Activated CD8-positive, alpha-beta T cell treated with anti-CD3 and anti-CD28 coated beads, Interleukin-2, amount 10 ng/mL, durations not matched to agents 7 days and 5 days (primary cell): ENCODE data around the gene FBXL2. TPM values are rescaled to one million over a fixed set of nuclear protein-coding genes. Genes with fewer than 3 reads are reported as not detected.
A peak's percentile ranks its signal among the peaks of the same experiment; 100 is the strongest.

Experiments used
- ATAC-seq: fragments of 150-1000 bp; cut with Tn5 transposase; one replicate; pipeline ENCODE4 v1.10.0; 2021; ENCODE audit warnings: moderate library complexity
- CTCF ChIA-PET: fragments of 350-600 bp; sonication (Branson Sonifier 250); formaldehyde crosslinking; loops from one replicate; lab custom pipeline; 2021; ENCODE audit warnings: antibody characterized with exemption; lab: Charles Lee
- POLR2A ChIA-PET: fragments of 350-600 bp; sonication (Branson Sonifier 250); formaldehyde crosslinking; loops from one replicate; lab custom pipeline; 2021; ENCODE audit warnings: antibody characterized with exemption; lab: Charles Lee
- DNase-seq: peaks from one replicate; pipeline ENCODE4 v3.0.0-alpha.2; 2020
- H3K27ac Mint-ChIP-seq: one replicate; pipeline ENCODE4 v1.8.0; 2021; ENCODE audit warnings: mild to moderate bottlenecking, mixed read lengths
- H3K27me3 Mint-ChIP-seq: one replicate; pipeline ENCODE4 v1.8.0; 2021; ENCODE audit warnings: low read depth, mixed read lengths
- H3K36me3 Mint-ChIP-seq: one replicate; pipeline ENCODE4 v1.8.0; 2021; ENCODE audit warnings: low read depth, mixed read lengths
- H3K4me1 Mint-ChIP-seq: one replicate; pipeline ENCODE4 v1.8.0; 2021; ENCODE audit warnings: low read depth, mixed read lengths
- H3K4me3 Mint-ChIP-seq: one replicate; pipeline ENCODE4 v1.8.0; 2021; ENCODE audit warnings: mild to moderate bottlenecking, mixed read lengths
- H3K9me3 Mint-ChIP-seq: one replicate; pipeline ENCODE4 v1.8.0; 2022; ENCODE audit warnings: mixed read lengths; ENCODE audit not compliant: insufficient read depth
- total RNA-seq, 2 experiments: library from RNA; stranded (reverse); gene quantifications; one replicate each; pipeline ENCODE4 v1.2.3, GENCODE V29; 2021

The FBXL2 gene, protein sequence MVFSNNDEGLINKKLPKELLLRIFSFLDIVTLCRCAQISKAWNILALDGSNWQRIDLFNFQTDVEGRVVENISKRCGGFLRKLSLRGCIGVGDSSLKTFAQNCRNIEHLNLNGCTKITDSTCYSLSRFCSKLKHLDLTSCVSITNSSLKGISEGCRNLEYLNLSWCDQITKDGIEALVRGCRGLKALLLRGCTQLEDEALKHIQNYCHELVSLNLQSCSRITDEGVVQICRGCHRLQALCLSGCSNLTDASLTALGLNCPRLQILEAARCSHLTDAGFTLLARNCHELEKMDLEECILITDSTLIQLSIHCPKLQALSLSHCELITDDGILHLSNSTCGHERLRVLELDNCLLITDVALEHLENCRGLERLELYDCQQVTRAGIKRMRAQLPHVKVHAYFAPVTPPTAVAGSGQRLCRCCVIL
- not detected for total RNA-seq

DNA sequence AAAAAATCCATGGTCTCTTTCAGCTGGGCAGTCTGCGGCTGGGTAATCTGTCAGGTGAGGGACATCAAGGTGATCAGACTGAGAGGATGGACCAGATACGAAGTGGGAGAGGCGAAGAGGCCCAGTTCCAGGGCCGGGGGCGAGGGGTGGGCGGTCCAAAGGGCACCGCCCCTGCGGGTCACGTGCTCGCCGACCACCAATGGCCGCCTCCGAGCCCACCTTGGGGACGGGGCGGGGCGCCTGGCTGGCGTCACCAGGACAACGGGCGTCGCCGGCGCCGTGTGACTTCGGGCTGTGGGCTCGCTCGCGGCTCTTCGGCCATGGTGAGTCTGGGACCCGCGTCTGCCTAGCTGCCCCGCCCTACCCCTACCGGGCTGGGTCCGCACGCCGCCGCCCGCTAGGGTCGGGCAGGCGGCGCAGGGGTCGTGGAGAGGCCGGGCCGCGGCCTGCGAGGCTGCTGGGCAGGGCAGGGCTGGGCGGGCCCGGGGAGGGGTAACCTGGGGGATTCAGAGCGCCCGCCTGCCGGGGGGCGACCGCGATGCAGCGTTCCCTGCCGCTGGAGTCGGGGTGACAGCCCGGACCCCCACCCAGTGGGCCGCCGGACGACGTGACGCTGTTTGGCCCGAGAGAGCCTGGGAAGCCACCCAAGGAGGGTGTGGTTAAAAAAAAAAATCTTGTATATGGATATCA lies at the start of gene FBXL2:
Gene FBXL2 (plus strand): TSS at position 250 of the 690 bp plus-strand sequence. CDS start 71 bp downstream, at position 321.
- Mint-ChIP-seq H3K27me3 (peaks cover 26% of the 10 kb centered on the region), H3K36me3 (no peaks in the 10 kb centered on the region), H3K4me1 (no peaks in the 10 kb centered on the region), H3K27ac (no peak within 1 kb of the TSS), H3K9me3 (no peaks in the 10 kb centered on the region), H3K4me3 (peak within 1 kb of the TSS; percentile 42)
- ATAC-seq: peak; percentile 74
- peak; percentile 26 for DNase-seq
- POLR2A ChIA-PET: no interaction called here
- CTCF ChIA-PET: no interaction called here

DNA sequence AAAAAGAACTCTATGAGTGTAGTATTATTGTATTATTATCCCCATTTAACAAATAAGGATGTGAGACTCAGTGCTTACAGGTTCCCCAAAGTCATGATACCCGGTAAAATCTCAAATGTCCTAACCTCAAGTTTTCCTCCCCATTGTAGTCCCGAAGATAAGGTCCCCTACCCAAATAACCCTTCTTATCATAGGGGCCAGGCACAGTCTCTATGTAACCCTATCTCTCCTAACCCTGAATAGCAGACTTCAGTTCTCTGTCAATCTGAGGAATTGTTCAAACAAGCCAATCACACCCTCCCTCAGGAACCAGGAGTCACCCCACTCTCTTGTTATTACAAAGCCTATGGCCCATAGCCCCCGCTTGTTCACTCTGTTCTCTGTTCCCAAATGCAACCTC lies 48.2 kb upstream of the FBXL2 start:
- H3K4me1 Mint-ChIP-seq: no peaks in the 10 kb centered on the region
- ChIA-PET POLR2A (no interaction called here), CTCF (no interaction called here)
- no peak overlapping the region for H3K27ac Mint-ChIP-seq
- H3K9me3 Mint-ChIP-seq: no peaks in the 10 kb centered on the region
- no peaks in the 10 kb centered on the region for H3K36me3 Mint-ChIP-seq
- H3K27me3 Mint-ChIP-seq: peaks cover 15% of the 10 kb centered on the region
- no peak overlapping the region for H3K4me3 Mint-ChIP-seq
- no peak for DNase-seq
- ATAC-seq: no peak

DNA sequence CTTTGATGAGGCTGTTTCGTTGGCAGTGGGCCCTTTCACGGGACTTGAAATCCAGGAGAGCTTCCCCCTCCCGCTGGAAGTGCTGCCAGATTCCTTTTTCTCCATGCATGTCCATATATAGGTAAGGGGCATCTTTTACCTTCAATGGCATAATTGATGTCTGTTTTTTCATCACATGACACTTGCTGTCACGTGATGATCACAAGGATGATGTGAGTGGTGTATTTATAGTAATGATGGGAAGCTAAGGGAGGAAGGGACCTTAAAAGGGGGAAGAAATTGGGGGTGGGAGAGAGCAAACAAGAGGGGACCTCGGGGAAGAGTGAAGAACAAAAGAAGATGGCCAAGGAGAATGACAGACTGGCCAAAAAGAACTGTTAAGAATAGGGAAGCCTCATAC lies 47.3 kb upstream of the FBXL2 start:
- Mint-ChIP-seq H3K9me3 (no peaks in the 10 kb centered on the region), H3K4me1 (no peaks in the 10 kb centered on the region), H3K27me3 (peaks cover 12% of the 10 kb centered on the region), H3K4me3 (no peak overlapping the region), H3K27ac (no peak overlapping the region), H3K36me3 (no peaks in the 10 kb centered on the region)
- CTCF ChIA-PET: no interaction called here
- POLR2A ChIA-PET: no interaction called here
- DNase-seq (no peak), ATAC-seq (no peak)

DNA sequence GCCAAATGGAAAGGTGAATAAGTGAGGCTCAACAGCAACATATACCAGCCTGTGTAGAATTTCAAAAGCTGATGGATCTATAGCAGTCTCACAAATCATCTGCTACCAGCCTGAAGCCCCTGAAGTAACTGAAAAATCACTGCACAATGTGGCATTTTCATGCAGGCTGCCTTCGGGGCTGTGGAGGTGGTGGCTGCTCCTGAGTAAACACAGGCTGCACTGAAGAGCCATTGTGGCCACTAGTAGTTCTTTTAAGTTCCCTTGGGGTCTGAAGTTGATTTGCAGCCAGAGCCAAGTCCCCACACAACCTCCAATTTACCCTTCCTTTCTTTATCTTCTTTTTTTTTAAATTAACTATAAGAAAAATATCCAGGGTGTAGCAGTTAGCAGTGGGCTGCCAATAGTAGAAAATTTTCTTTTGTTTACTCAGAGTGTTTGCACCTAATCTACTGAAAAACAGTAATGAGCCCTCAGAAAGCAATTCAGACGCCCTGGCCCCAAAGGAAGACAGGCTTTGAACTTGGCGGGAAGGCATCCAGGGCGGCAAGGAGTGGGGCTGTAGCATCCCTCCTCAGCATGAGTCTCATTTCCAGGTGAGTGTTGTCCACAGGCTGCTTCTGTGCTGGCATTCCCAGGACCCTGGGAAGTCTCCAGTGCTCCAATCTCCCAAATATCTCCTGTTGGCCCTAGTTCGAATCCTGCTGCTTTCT lies 45.3 kb upstream of the FBXL2 start:
- no peak for ATAC-seq
- Mint-ChIP-seq H3K4me3 (no peak overlapping the region), H3K27me3 (peaks cover 13% of the 10 kb centered on the region), H3K9me3 (no peaks in the 10 kb centered on the region), H3K4me1 (no peaks in the 10 kb centered on the region), H3K36me3 (no peaks in the 10 kb centered on the region), H3K27ac (no peak overlapping the region)
- POLR2A ChIA-PET: no interaction called here
- CTCF ChIA-PET: no interaction called here
- no peak for DNase-seq

DNA sequence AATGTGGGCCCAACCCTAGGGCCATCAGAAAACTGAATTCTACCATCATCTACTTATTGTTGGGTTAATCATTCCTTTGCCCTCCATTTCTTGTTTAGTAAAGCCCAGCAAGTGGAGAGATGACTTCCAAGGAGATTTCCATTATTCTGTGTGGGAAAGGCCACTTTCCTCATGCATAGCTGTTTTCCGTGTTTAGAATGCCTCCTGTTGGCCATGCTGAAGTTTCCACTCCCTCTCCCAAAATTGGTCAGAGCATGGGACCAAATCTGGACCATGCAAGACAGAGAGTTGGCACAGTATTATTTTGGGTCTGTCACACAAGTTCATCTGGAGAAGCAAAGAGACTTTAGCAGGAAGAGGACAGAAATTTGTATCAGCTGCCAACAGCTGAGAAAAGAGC lies 43.4 kb upstream of the FBXL2 start:
- no peaks in the 10 kb centered on the region for H3K36me3 Mint-ChIP-seq
- no peak overlapping the region for H3K27ac Mint-ChIP-seq
- ChIA-PET POLR2A (no interaction called here), CTCF (interaction anchor here (1.3 kb wide), 1 partner anchor 102 kb away, joined by 5 read pairs; no protein-coding TSS in a partner anchor)
- ATAC-seq: no peak
- H3K4me1 Mint-ChIP-seq: no peaks in the 10 kb centered on the region
- no peak for DNase-seq
- no peak overlapping the region for H3K4me3 Mint-ChIP-seq
- H3K9me3 Mint-ChIP-seq: no peaks in the 10 kb centered on the region
- peaks cover 11% of the 10 kb centered on the region for H3K27me3 Mint-ChIP-seq

DNA sequence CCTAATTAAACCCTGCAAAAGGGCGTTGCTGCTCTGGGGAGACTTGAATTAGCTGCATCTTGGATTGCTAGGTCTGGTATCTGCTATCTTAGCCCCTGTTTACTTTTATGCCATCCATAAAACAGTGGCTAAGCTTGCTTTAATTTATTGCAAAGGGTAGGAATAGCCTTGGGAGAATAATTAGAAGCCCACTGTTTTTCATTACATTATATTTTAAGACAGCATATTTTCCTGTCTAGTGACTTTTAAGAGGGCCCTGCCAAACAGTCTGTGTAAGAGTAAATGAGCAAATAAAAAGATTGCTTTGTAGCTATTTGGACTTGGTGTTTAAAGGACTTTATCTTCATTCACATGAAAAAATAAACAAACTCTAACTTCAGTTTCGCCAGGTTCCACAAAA lies 41.2 kb upstream of the FBXL2 start:
- no peaks in the 10 kb centered on the region for H3K4me1 Mint-ChIP-seq
- ATAC-seq: no peak
- CTCF ChIA-PET: interaction anchor here (0.6 to 1.3 kb wide), 2 partner anchors 11 to 28 kb away, joined by 3 read pairs; no protein-coding TSS in a partner anchor
- peaks cover 19% of the 10 kb centered on the region for H3K27me3 Mint-ChIP-seq
- no peak for DNase-seq
- no peaks in the 10 kb centered on the region for H3K36me3 Mint-ChIP-seq
- no peak overlapping the region for H3K4me3 Mint-ChIP-seq
- H3K27ac Mint-ChIP-seq: no peak overlapping the region
- no peaks in the 10 kb centered on the region for H3K9me3 Mint-ChIP-seq
- POLR2A ChIA-PET: no interaction called here

DNA sequence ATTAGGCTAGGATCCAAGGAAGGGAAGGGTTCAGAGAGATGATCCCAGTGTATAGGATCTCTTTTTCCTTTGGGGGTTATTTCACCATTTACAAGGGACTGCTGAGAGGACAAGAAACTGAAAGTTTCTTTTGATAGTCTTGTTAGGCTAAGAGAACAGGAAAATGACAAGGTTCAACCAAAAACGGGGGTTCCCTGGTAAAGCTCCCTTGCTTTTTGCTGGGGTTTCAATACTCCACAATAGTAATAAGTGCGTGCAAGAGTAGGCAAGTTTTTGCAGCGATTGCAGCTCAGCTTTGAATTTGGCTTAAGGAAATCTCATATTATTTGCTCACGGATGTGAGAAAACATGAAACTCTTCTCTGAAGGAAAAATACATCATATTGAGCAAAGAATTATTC lies 39.8 kb upstream of the FBXL2 start:
- ATAC-seq (no peak), DNase-seq (no peak)
- CTCF ChIA-PET: no interaction called here
- no peaks in the 10 kb centered on the region for H3K36me3 Mint-ChIP-seq
- no peak overlapping the region for H3K4me3 Mint-ChIP-seq
- no peak overlapping the region for H3K27ac Mint-ChIP-seq
- H3K27me3 Mint-ChIP-seq: peaks cover 17% of the 10 kb centered on the region
- H3K4me1 Mint-ChIP-seq: no peaks in the 10 kb centered on the region
- H3K9me3 Mint-ChIP-seq: no peaks in the 10 kb centered on the region
- POLR2A ChIA-PET: no interaction called here

DNA sequence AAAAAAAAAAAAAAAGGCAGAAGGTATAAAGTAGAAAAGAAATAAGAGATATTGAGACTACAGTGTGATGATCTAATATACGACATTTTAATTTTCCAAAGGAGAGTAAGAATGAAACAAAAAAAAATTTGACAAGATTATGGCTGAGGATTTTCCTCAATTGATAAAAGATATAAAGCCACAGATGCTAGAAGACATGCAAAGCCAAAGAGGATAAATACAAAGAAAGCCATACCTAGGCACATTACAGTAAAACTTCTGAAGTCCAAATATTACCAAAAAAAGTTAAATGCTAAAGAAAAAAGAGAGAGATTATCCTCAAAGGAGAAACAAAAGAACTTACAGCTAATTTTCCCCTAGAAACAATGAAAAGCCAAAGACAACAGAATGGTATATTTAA lies 38.3 kb upstream of the FBXL2 start:
- no peaks in the 10 kb centered on the region for H3K36me3 Mint-ChIP-seq
- ATAC-seq: no peak

DNA sequence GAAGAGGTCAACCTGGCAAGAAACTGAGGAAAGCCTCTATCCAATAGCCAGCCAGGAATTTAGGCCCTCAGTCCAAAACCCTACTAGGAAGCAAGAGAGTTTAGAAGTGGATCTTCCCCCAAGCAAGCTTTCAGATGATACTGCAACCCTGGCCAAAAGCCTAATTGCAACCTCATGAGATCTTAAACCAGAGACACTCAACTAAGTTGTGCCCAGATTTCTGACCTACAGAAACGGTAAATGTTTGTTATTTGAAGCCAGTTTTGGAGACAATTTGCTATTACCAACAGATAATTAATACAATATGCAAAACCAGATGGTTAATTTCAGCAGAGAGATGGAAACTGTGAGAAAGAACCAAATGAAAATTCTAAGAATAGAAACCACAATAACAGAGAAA lies 37.0 kb upstream of the FBXL2 start:
- ATAC-seq: no peak

More for the DNA sequence above, 38.3 kb upstream of the FBXL2 start:
- CTCF ChIA-PET: no interaction called here
- Mint-ChIP-seq H3K4me3 (no peak overlapping the region), H3K9me3 (no peaks in the 10 kb centered on the region), H3K27ac (no peak overlapping the region), H3K4me1 (no peaks in the 10 kb centered on the region), H3K27me3 (peaks cover 21% of the 10 kb centered on the region)
- DNase-seq: no peak
- POLR2A ChIA-PET: no interaction called here

DNA sequence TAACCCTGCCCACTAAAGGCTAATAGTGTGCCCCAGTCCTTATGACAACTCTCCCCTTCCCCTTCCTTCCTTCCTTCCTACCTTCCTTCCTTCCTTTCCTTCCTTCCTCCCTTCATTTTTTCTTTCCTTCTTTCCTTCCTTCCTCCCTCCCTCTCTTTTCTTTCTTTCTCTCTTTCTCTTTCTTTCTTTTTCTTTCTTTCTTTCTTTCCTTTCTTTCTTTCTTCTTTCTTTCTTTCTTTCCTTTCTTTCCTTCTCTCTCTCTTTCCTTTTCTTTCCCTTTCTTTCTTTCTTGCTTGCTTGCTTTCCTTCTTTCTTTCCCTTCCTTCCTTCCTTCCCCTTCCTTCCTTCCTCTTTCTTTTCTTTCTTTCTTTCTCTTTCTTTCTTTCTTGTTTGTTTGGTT lies 30.5 kb upstream of the FBXL2 start:
- Mint-ChIP-seq H3K27me3 (peaks cover 19% of the 10 kb centered on the region), H3K9me3 (no peaks in the 10 kb centered on the region), H3K27ac (no peak overlapping the region), H3K4me3 (no peak overlapping the region), H3K36me3 (no peaks in the 10 kb centered on the region), H3K4me1 (no peaks in the 10 kb centered on the region)
- CTCF ChIA-PET: no interaction called here
- POLR2A ChIA-PET: no interaction called here
- ATAC-seq (no peak), DNase-seq (no peak)

More for the DNA sequence above, 37.0 kb upstream of the FBXL2 start:
- Mint-ChIP-seq H3K36me3 (no peaks in the 10 kb centered on the region), H3K27me3 (peaks cover 22% of the 10 kb centered on the region), H3K9me3 (no peaks in the 10 kb centered on the region), H3K4me1 (no peaks in the 10 kb centered on the region), H3K4me3 (no peak overlapping the region), H3K27ac (no peak overlapping the region)
- ChIA-PET POLR2A (no interaction called here), CTCF (no interaction called here)
- no peak for DNase-seq

DNA sequence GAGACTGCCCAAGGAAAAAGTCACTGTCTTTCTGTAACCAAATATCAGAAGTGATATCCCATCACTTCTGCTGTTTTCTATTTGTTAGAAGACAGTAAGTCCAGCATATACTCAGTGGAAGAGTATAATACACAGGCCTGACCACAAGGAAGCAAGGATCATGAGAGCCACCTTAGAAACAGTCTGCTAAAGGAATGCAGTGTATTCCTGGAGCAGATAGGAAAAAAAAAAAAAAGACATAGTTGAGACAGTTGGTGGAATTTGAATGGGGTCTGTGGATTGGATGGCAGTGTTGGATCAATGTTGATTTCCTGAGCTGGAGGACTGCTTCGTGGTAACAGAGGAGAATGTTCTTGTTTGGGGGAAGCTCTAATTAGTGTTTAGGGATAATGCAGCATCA lies 26.5 kb upstream of the FBXL2 start:
- CTCF ChIA-PET: no interaction called here
- DNase-seq (no peak), ATAC-seq (no peak)
- H3K27me3 Mint-ChIP-seq: peaks cover 11% of the 10 kb centered on the region
- H3K4me3 Mint-ChIP-seq: no peak overlapping the region
- no peaks in the 10 kb centered on the region for H3K9me3 Mint-ChIP-seq
- POLR2A ChIA-PET: no interaction called here
- no peak overlapping the region for H3K27ac Mint-ChIP-seq
- H3K4me1 Mint-ChIP-seq: no peaks in the 10 kb centered on the region
- no peaks in the 10 kb centered on the region for H3K36me3 Mint-ChIP-seq

DNA sequence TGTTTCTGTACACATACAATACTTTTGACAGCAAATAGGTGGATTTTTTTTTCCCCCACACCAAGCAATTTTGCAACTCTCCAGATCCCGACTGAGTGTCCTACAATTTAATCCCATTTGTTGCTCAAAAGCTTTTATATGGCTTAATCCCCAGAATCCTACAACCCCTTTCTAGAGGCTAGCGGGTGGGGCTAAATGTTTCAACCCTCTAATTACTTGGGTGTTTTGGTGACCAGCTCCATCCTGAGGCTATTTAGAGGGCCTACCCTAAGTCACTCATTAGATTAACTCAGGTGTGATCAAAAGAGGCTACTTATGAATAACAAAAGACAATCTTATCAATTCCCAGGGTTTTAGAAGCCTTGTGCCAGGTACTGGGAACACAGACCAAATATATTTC lies 21.0 kb upstream of the FBXL2 start:
- H3K9me3 Mint-ChIP-seq: no peaks in the 10 kb centered on the region
- DNase-seq: no peak
- CTCF ChIA-PET: no interaction called here
- no peaks in the 10 kb centered on the region for H3K4me1 Mint-ChIP-seq
- peaks cover 7% of the 10 kb centered on the region for H3K27me3 Mint-ChIP-seq
- H3K27ac Mint-ChIP-seq: no peak overlapping the region
- no peaks in the 10 kb centered on the region for H3K36me3 Mint-ChIP-seq
- POLR2A ChIA-PET: interaction anchor here (0.6 kb wide), 1 partner anchor 125 kb away, joined by 3 read pairs; no protein-coding TSS in a partner anchor
- no peak overlapping the region for H3K4me3 Mint-ChIP-seq
- ATAC-seq: no peak
